ENCODE data around the gene PERM1. TPM values are rescaled to one million over a fixed set of nuclear protein-coding genes. Genes with fewer than 3 reads are reported as not detected.

PERM1 gene
- total RNA-seq, 4 donors from 2014 or later: 0.11 to 0.50 (median 0.30) TPM

DNA sequence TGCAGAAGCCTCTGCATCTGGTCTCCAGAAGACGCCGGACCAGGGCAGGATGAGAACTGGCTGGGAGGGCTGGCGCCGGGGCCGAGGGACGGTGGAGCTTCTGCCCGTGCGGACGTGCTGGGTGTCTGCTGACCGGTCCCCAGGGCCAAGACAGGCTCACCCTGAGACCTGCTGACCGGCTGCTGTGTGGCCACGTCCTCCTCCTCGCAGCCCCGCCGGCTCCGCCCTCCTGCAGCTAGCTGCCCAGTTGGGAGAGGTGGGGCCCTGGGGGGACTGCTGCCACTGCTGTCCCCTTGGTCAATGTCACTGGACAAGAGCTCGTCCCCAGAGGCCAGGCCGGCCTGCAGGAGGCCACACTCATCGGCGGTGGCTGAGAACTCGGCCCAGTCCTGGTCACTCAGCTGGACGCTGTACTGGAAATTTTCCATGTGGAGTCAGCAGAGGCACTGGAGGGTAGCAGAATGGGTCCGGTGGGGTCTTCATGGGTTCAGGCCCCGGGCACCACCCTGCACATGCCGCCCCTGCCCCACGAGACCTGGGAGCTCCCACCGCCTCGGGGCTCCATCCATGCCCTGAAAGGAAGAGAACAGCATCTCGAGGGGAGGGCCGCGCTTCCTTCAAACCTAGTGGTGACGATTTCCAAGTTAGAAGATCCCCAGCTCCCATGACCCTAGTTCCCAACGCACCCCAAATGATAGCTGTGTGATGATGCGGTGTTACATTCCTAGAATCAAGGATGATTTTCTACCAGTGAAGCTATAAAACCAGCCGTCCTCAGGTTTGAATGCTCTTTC is 1.1 kb downstream of the PERM1 start:
- no peaks in the 10 kb centered on the region for H3K9me3 ChIP-seq
- DNase-seq (ENCODE audit: extremely low spot score): no peak
- intact Hi-C loops (cut with DNase I): no loop called here
- H3K4me1 ChIP-seq: peaks cover 11 to 15% (median 13%) of the 10 kb centered on the region in 4 donors
- no peaks in the 10 kb centered on the region for H3K36me3 ChIP-seq
- WGBS: 82% methylated on average over 18 of the region's 35 CpGs
- TF ChIP-seq, protein P1, sequence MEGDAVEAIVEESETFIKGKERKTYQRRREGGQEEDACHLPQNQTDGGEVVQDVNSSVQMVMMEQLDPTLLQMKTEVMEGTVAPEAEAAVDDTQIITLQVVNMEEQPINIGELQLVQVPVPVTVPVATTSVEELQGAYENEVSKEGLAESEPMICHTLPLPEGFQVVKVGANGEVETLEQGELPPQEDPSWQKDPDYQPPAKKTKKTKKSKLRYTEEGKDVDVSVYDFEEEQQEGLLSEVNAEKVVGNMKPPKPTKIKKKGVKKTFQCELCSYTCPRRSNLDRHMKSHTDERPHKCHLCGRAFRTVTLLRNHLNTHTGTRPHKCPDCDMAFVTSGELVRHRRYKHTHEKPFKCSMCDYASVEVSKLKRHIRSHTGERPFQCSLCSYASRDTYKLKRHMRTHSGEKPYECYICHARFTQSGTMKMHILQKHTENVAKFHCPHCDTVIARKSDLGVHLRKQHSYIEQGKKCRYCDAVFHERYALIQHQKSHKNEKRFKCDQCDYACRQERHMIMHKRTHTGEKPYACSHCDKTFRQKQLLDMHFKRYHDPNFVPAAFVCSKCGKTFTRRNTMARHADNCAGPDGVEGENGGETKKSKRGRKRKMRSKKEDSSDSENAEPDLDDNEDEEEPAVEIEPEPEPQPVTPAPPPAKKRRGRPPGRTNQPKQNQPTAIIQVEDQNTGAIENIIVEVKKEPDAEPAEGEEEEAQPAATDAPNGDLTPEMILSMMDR (IDR thresholded peaks at IDR 0.05): no peak
- TF ChIP-seq POLR2AphosphoS5 (IDR thresholded peaks at IDR 0.05) (no peak), EP300 (IDR thresholded peaks at IDR 0.05) (no peak), POLR2A (IDR thresholded peaks at IDR 0.05; ENCODE audit: low read depth) (no peak)
- H3K27ac ChIP-seq (replicated peaks in 1 of 4): no peak overlapping the region
- peaks cover 0 to 79% (median 3%) of the 10 kb centered on the region in 4 donors for H3K27me3 ChIP-seq
- no peak overlapping the region for H3K4me3 ChIP-seq

- Histone ChIP-seq H3K4me3 (no peak overlapping the region), H3K27me3 (peaks cover 0 to 82% (median 3%) of the 10 kb centered on the region in 4 donors), H3K36me3 (no peaks in the 10 kb centered on the region), H3K9me3 (no peaks in the 10 kb centered on the region), H3K27ac (replicated peaks in 1 of 4) (no peak overlapping the region), H3K4me1 (peaks cover 12 to 21% (median 16%) of the 10 kb centered on the region in 4 donors)
- 85% methylated on average over 12 of the region's 13 CpGs for WGBS
- DNase-seq (ENCODE audit: extremely low spot score): no peak
- TF ChIP-seq, protein P1 (IDR thresholded peaks at IDR 0.05): no peak
- no peak for TF ChIP-seq POLR2A (IDR thresholded peaks at IDR 0.05; ENCODE audit: low read depth)
- TF ChIP-seq POLR2AphosphoS5 (IDR thresholded peaks at IDR 0.05): no peak
- no peak for TF ChIP-seq EP300 (IDR thresholded peaks at IDR 0.05)
- intact Hi-C loops (cut with DNase I): no loop called here
These were observed 1.7 kb downstream of the PERM1 start for GRCh38 chr1:980137-980571.

GRCh38 chr1:979744-980072 is 2.2 kb downstream of the PERM1 start:
- Histone ChIP-seq H3K27ac (replicated peaks in 1 of 4) (no peak overlapping the region), H3K27me3 (peaks cover 0 to 82% (median 3%) of the 10 kb centered on the region in 4 donors), H3K4me1 (peaks cover 12 to 21% (median 16%) of the 10 kb centered on the region in 4 donors), H3K9me3 (no peaks in the 10 kb centered on the region), H3K4me3 (no peak overlapping the region), H3K36me3 (no peaks in the 10 kb centered on the region)
- intact Hi-C loops (cut with DNase I): no loop called here
- 95% methylated on average over 9 of the region's 9 CpGs for WGBS
- no peak for DNase-seq (ENCODE audit: extremely low spot score)
- TF ChIP-seq EP300 (IDR thresholded peaks at IDR 0.05): no peak
- no peak for TF ChIP-seq POLR2A (IDR thresholded peaks at IDR 0.05; ENCODE audit: low read depth)
- TF ChIP-seq, protein P1 (IDR thresholded peaks at IDR 0.05): no peak
- TF ChIP-seq POLR2AphosphoS5 (IDR thresholded peaks at IDR 0.05): no peak

- WGBS: 90% methylated on average over 9 of the region's 60 CpGs
- no peaks in the 10 kb centered on the region for H3K36me3 ChIP-seq
- no peaks in the 10 kb centered on the region for H3K9me3 ChIP-seq
- TF ChIP-seq EP300 (IDR thresholded peaks at IDR 0.05) (no peak), POLR2AphosphoS5 (IDR thresholded peaks at IDR 0.05) (no peak), POLR2A (IDR thresholded peaks at IDR 0.05; ENCODE audit: low read depth) (no peak)
- TF ChIP-seq, protein P1 (IDR thresholded peaks at IDR 0.05): no peak
- intact Hi-C loops (cut with DNase I): no loop called here
- H3K27me3 ChIP-seq: peaks cover 0 to 82% (median 5%) of the 10 kb centered on the region in 4 donors
- no peak overlapping the region for H3K27ac ChIP-seq (replicated peaks in 1 of 4)
- H3K4me3 ChIP-seq: no peak overlapping the region
- DNase-seq (ENCODE audit: extremely low spot score): no peak
- H3K4me1 ChIP-seq: peaks cover 9 to 18% (median 12%) of the 10 kb centered on the region in 4 donors
These were observed 2.8 kb downstream of the PERM1 start for GRCh38 chr1:978835-979743.

Measured in esophagus muscularis mucosa (tissue), 4 donors.